MCF 10A (cell line): ENCODE measurements around the gene TCF15. TPM values are rescaled to one million over a fixed set of nuclear protein-coding genes. Genes with fewer than 3 reads are reported as not detected.

ENCODE experiments used
- BruUV-seq: library from RNA; stranded (reverse); fragments of 400-500 nt; replicated peaks from 2 replicates; lab custom pipeline; 2021; lab: Mats Ljungman, UMichigan
- CTCF ChIA-PET: fragments of 300-600 bp; sonication (Branson Sonifier 250); formaldehyde crosslinking; extraction: SDS; loops from one replicate; lab custom pipeline; 2021; ENCODE audit warnings: antibody characterized with exemption, inconsistent platforms; lab: Yijun Ruan, JAX
- POLR2A ChIA-PET: fragments of 300-600, 350-650 bp; sonication (Branson Sonifier 250); formaldehyde crosslinking; extraction: SDS; loops from one replicate; lab custom pipeline; 2020; ENCODE audit warnings: antibody characterized with exemption, inconsistent platforms; lab: Yijun Ruan, JAX
- DNase-seq: peaks from one replicate; pipeline ENCODE4 v3.0.0-alpha.2; 2018; ENCODE audit not compliant: unreplicated experiment
- H3K27ac Mint-ChIP-seq: one replicate; pipeline ENCODE4 v1.8.0; 2022; ENCODE audit warnings: mild to moderate bottlenecking, low read depth, mixed read lengths; ENCODE audit not compliant: unreplicated experiment
- H3K27me3 Mint-ChIP-seq: one replicate; pipeline ENCODE4 v1.8.0; 2022; ENCODE audit warnings: mixed read lengths; ENCODE audit not compliant: insufficient read depth, unreplicated experiment
- H3K36me3 Mint-ChIP-seq: one replicate; pipeline ENCODE4 v1.8.0; 2022; ENCODE audit warnings: mild to moderate bottlenecking, moderate library complexity, mixed read lengths; ENCODE audit not compliant: insufficient read depth, unreplicated experiment
- H3K4me1 Mint-ChIP-seq: one replicate; pipeline ENCODE4 v1.8.0; 2022; ENCODE audit warnings: mixed read lengths; ENCODE audit not compliant: insufficient read depth, unreplicated experiment
- H3K4me3 Mint-ChIP-seq: one replicate; pipeline ENCODE4 v1.8.0; 2022; ENCODE audit warnings: mild to moderate bottlenecking, moderate library complexity, mixed read lengths; ENCODE audit not compliant: unreplicated experiment
- H3K9me3 Mint-ChIP-seq: one replicate; pipeline ENCODE4 v1.8.0; 2022; ENCODE audit warnings: mixed read lengths; ENCODE audit not compliant: unreplicated experiment
- CTCF ChIP-seq: fragments of 200-600 bp; IDR thresholded peaks from one replicate; pipeline ENCODE4 v1.8.0; 2022; ENCODE audit warnings: antibody characterized with exemption, mild to moderate bottlenecking; ENCODE audit not compliant: unreplicated experiment
- intact Hi-C: fragments of 100-400 bp; cut with micrococcal nuclease; formaldehyde crosslinking; loops from 2 replicates; pipeline ENCODE4 v1.14.1; 2022
- total RNA-seq: library from RNA; stranded (reverse); gene quantifications from 2 replicates; pipeline ENCODE4 v1.2.3, GENCODE V29; 2022

TCF15 gene
- total RNA-seq, 1 experiment from 2014 or later: not detected

- no peak for TF ChIP-seq CTCF
- Mint-ChIP-seq H3K36me3 (no peaks in the 10 kb centered on the region), H3K4me3 (no peak overlapping the region), H3K27me3 (peaks cover 31% of the 10 kb centered on the region), H3K9me3 (no peaks in the 10 kb centered on the region), H3K4me1 (no peaks in the 10 kb centered on the region), H3K27ac (no peak overlapping the region)
- ChIA-PET CTCF (interaction anchor here (0.6 kb wide), 1 partner anchor 1928 kb away, joined by 3 read pairs; no protein-coding TSS in a partner anchor), POLR2A (interaction anchor here (0.7 kb wide), 1 partner anchor 60 kb away, joined by 3 read pairs; no protein-coding TSS in a partner anchor)
- DNase-seq: no peak
- intact Hi-C loops: no loop called here
- BruUV-seq: no TSS peak
Measured at GRCh38 chr20:592506-592905, 17.6 kb downstream of the TCF15 start.

GRCh38 chr20:591941-592340 is 18.2 kb downstream of the TCF15 start:
- Mint-ChIP-seq H3K36me3 (no peaks in the 10 kb centered on the region), H3K4me3 (no peak overlapping the region), H3K27me3 (peaks cover 31% of the 10 kb centered on the region), H3K27ac (no peak overlapping the region), H3K9me3 (no peaks in the 10 kb centered on the region), H3K4me1 (no peaks in the 10 kb centered on the region)
- BruUV-seq: no TSS peak
- ChIA-PET CTCF (interaction anchor here (0.6 kb wide), 1 partner anchor 1929 kb away, joined by 3 read pairs; no protein-coding TSS in a partner anchor), POLR2A (interaction anchor here (0.7 kb wide), 1 partner anchor 60 kb away, joined by 3 read pairs; no protein-coding TSS in a partner anchor)
- intact Hi-C loops: no loop called here
- TF ChIP-seq CTCF: no peak
- DNase-seq: no peak

- intact Hi-C loops: no loop called here
- Mint-ChIP-seq H3K4me3 (no peak overlapping the region), H3K36me3 (no peaks in the 10 kb centered on the region), H3K4me1 (no peaks in the 10 kb centered on the region), H3K9me3 (no peaks in the 10 kb centered on the region), H3K27ac (no peak overlapping the region), H3K27me3 (peaks cover 47% of the 10 kb centered on the region)
- POLR2A ChIA-PET: no interaction called here
- no TSS peak for BruUV-seq
- CTCF ChIA-PET: interaction anchor here (0.7 kb wide), 2 partner anchors 56 to 57 kb away, joined by 3 read pairs; no protein-coding TSS in a partner anchor
- no peak for DNase-seq
- no peak for TF ChIP-seq CTCF
Measured at GRCh38 chr20:588932-589672, 21.0 kb downstream of the TCF15 start.

DNA sequence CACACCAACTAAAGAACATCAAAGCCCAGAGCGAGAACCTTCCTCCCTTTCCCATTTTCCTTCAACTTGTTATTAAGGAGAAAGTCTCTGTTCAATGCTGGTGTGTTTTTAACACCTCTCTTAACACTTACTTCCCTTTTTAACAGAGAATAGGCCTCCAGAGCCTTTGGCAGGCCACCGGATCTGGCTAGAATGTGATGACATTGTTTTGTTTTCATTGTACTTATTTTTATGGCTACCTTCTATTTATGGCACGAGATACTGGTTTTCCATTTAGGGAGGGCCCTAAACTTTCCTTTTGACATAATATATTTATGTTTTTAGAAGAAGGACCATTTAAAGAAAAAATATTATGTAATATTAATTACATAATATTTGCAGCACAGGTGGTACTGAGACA is 21.6 kb downstream of the TCF15 start:
- no peak for DNase-seq
- no TSS peak for BruUV-seq
- Mint-ChIP-seq H3K9me3 (no peaks in the 10 kb centered on the region), H3K27me3 (peaks cover 47% of the 10 kb centered on the region), H3K36me3 (no peaks in the 10 kb centered on the region), H3K27ac (no peak overlapping the region), H3K4me3 (no peak overlapping the region), H3K4me1 (no peaks in the 10 kb centered on the region)
- no peak for TF ChIP-seq CTCF
- ChIA-PET CTCF (interaction anchor here (0.7 to 0.8 kb wide), 3 partner anchors 10 to 51 kb away, joined by 3 read pairs; no protein-coding TSS in a partner anchor), POLR2A (no interaction called here)
- intact Hi-C loops: no loop called here
